GM19035 (cell line): ENCODE results near the gene TEKT1.
"Not testable (repeated sequence)": the region's sequence is repeated elsewhere in the genome, so short reads cannot be mapped to it uniquely, and the experiment has no call there.

Experiments used
- ATAC-seq: cut with Tn5 transposase; IDR thresholded peaks from one replicate; pipeline ENCODE4 v1.9.1; 2021; ENCODE audit not compliant: unreplicated experiment

The TEKT1 gene

GRCh38 chr17:6831661-6832263, at the start of gene TEKT1:
TSS of gene TEKT1 (minus strand) at chr17:6831729. CDS start at chr17:6830376, 1,353 bp downstream.
- ATAC-seq: no peak

GRCh38 chr17:6879221-6879975, 47.9 kb upstream of the TEKT1 start:
- not testable (repeated sequence) for ATAC-seq

GRCh38 chr17:6875276-6875675, 43.7 kb upstream of the TEKT1 start:
- ATAC-seq: not testable (repeated sequence)

GRCh38 chr17:6872936-6873335, 41.4 kb upstream of the TEKT1 start:
- ATAC-seq: no peak

GRCh38 chr17:6870841-6871240, 39.3 kb upstream of the TEKT1 start:
- no peak for ATAC-seq

GRCh38 chr17:6868582-6868981, 37.1 kb upstream of the TEKT1 start:
- no peak for ATAC-seq

GRCh38 chr17:6867849-6868248, 36.3 kb upstream of the TEKT1 start:
- no peak for ATAC-seq

- ATAC-seq: no peak
Measured at GRCh38 chr17:6862825-6863224, 31.3 kb upstream of the TEKT1 start.

- ATAC-seq: no peak
Measured at GRCh38 chr17:6862122-6862521, 30.6 kb upstream of the TEKT1 start.

- ATAC-seq: no peak
Measured at GRCh38 chr17:6857904-6858303, 26.4 kb upstream of the TEKT1 start.

GRCh38 chr17:6857336-6857735, 25.8 kb upstream of the TEKT1 start:
- ATAC-seq: no peak

- ATAC-seq: no peak
Measured at GRCh38 chr17:6856051-6856450, 24.5 kb upstream of the TEKT1 start.

GRCh38 chr17:6853764-6854442, 22.4 kb upstream of the TEKT1 start:
- no peak for ATAC-seq

- not testable (repeated sequence) for ATAC-seq
Measured at GRCh38 chr17:6848545-6849179, 17.1 kb upstream of the TEKT1 start.

- ATAC-seq: not testable (repeated sequence)
Measured at GRCh38 chr17:6846138-6846537, 14.6 kb upstream of the TEKT1 start.

GRCh38 chr17:6844406-6844805, 12.9 kb upstream of the TEKT1 start:
- ATAC-seq: not testable (repeated sequence)

- no peak for ATAC-seq
Measured at GRCh38 chr17:6843241-6843880, 11.8 kb upstream of the TEKT1 start.

- not testable (repeated sequence) for ATAC-seq
Measured at GRCh38 chr17:6841769-6842168, 10.2 kb upstream of the TEKT1 start.

- no peak for ATAC-seq
Measured at GRCh38 chr17:6830383-6830986, 1.0 kb downstream of the TEKT1 start.

- no peak for ATAC-seq
Measured at GRCh38 chr17:6823011-6823442, 8.5 kb downstream of the TEKT1 start.

GRCh38 chr17:6818938-6819337, 12.6 kb downstream of the TEKT1 start:
- ATAC-seq: no peak
